H1 (cell line): ENCODE results near the gene FAM184B. TPM values are rescaled to one million over a fixed set of nuclear protein-coding genes. Genes with fewer than 3 reads are reported as not detected.

Experiments used
- CTCF ChIA-PET: fragments of 300-600 bp; sonication (Branson Sonifier 250); formaldehyde crosslinking; loops from one replicate; lab custom pipeline; 2021; ENCODE audit not compliant: partially characterized antibody; lab: Charles Lee
- POLR2A ChIA-PET: fragments of 300-600 bp; sonication (Branson Sonifier 250); formaldehyde crosslinking; loops from one replicate; lab custom pipeline; 2021; ENCODE audit warnings: inconsistent platforms; ENCODE audit not compliant: partially characterized antibody; lab: Charles Lee
- DNase-seq, 2 experiments: peaks; one replicate each; pipeline versions ENCODE4 v3.0.0 to v3.0.0-alpha.2; 2010 to 2022; ENCODE audit warnings: low spot score in 2 of 2, low read depth in 1 of 2, mixed read lengths in 1 of 2
- FAIRE-seq: peaks from 2 replicates; lab custom pipeline; 2011; peaks lifted over from hg19 to GRCh38; lab: Jason Lieb, UNC
- H2AFZ ChIP-seq: 2 replicates; pipeline ENCODE4 v1.8.1; 2012; ENCODE audit warnings: low read length, inconsistent platforms
- H2AK5ac ChIP-seq: 2 replicates; pipeline ENCODE4 v1.6.1; 2013; ENCODE audit warnings: low read depth, low read length
- H2BK120ac ChIP-seq: replicated peaks from 2 replicates; pipeline ENCODE3; 2013; ENCODE audit warnings: low read depth, low read length, inconsistent platforms
- H2BK12ac ChIP-seq: 2 replicates; pipeline ENCODE4 v1.6.1; 2013; ENCODE audit warnings: low read depth, low read length
- H2BK15ac ChIP-seq: 2 replicates; pipeline ENCODE4 v1.6.1; 2013; ENCODE audit warnings: low read length
- H2BK20ac ChIP-seq: 2 replicates; pipeline ENCODE4 v1.6.1; 2013; ENCODE audit warnings: low read length
- H2BK5ac ChIP-seq: 2 replicates; pipeline ENCODE4 v1.6.1; 2013; ENCODE audit warnings: low read depth, low read length
- H3K14ac ChIP-seq: 2 replicates; pipeline ENCODE4 v1.6.1; 2013; ENCODE audit warnings: inconsistent platforms; ENCODE audit not compliant: insufficient read length
- H3K18ac ChIP-seq: 2 replicates; pipeline ENCODE4 v1.6.1; 2013; ENCODE audit warnings: low read length; ENCODE audit errors: extremely low read depth
- H3K23ac ChIP-seq: 2 replicates; pipeline ENCODE4 v1.6.1; 2013; ENCODE audit warnings: inconsistent platforms; ENCODE audit not compliant: insufficient read length
- H3K23me2 ChIP-seq: 2 replicates; pipeline ENCODE4 v1.6.1; 2013; ENCODE audit warnings: low read depth, low read length
- H3K27ac ChIP-seq: 2 replicates; pipeline ENCODE4 v1.6.1; 2011; ENCODE audit warnings: low read depth, low read length, inconsistent platforms
- H3K27me3 ChIP-seq, 4 experiments: replicated peaks in 1 of 4; 1 replicate in 1 of 4; 2 replicates in 3 of 4; pipeline versions ENCODE4 v1.6.1 to v1.8.1; 2011 to 2013; ENCODE audit warnings: low read length in 3 of 4, mild to moderate bottlenecking in 3 of 4, inconsistent platforms in 2 of 4, mixed read lengths in 2 of 4, moderate library complexity in 1 of 4; ENCODE audit not compliant: control insufficient read depth in 3 of 4, insufficient read depth in 3 of 4; ENCODE audit errors: extremely low read depth in 1 of 4
- H3K36me3 ChIP-seq, 4 experiments: 2 replicates each; pipeline versions ENCODE4 v1.6.1 to v1.8.1; 2011 to 2013; ENCODE audit warnings: mild to moderate bottlenecking in 4 of 4, low read length in 3 of 4, moderate library complexity in 2 of 4, control low read depth in 1 of 4, inconsistent platforms in 1 of 4; ENCODE audit not compliant: insufficient read depth in 4 of 4, control insufficient read depth in 2 of 4
- H3K4ac ChIP-seq: replicated peaks from 2 replicates; pipeline ENCODE3; 2013; ENCODE audit warnings: low read length, low read depth, mixed read lengths, inconsistent platforms; ENCODE audit not compliant: insufficient read length
- H3K4me1 ChIP-seq, 4 experiments: replicated peaks in 1 of 4; 1 replicate in 1 of 4; 2 replicates in 3 of 4; pipeline versions ENCODE4 v1.6.1 to v1.8.1; 2011 to 2013; ENCODE audit warnings: low read length in 3 of 4, inconsistent platforms in 2 of 4, mixed read lengths in 1 of 4; ENCODE audit not compliant: insufficient read depth in 4 of 4, control insufficient read depth in 3 of 4
- H3K4me2 ChIP-seq, 2 experiments: 2 replicates each; pipeline versions ENCODE4 v1.6.1 to v1.8.1; 2011 to 2013; ENCODE audit warnings: low read depth in 2 of 2, low read length in 2 of 2, control low read depth in 1 of 2, inconsistent platforms in 1 of 2, mild to moderate bottlenecking in 1 of 2; ENCODE audit not compliant: insufficient read depth in 1 of 2
- H3K4me3 ChIP-seq, 4 experiments: fragments of 200-600, 300-600 bp in 1 of 4; sonication (generic), shearing (Covaris generic), sonication (Bioruptor Twin) in 1 of 4; 2 replicates each; pipeline versions ENCODE4 v1.5.1 to v1.8.1; 2011 to 2016; ENCODE audit warnings: low read length in 4 of 4, low read depth in 3 of 4, control low read depth in 2 of 4, inconsistent platforms in 2 of 4, mild to moderate bottlenecking in 2 of 4, mixed read lengths in 1 of 4, moderate library complexity in 1 of 4; ENCODE audit not compliant: insufficient read depth in 2 of 4; ENCODE audit errors: extremely low read depth in 1 of 4
- H3K56ac ChIP-seq: replicated peaks from 2 replicates; pipeline ENCODE3; 2013; ENCODE audit warnings: low read depth, mild to moderate bottlenecking, mixed read lengths, low read length, inconsistent platforms; ENCODE audit not compliant: insufficient read length
- H3K79me1 ChIP-seq: 2 replicates; pipeline ENCODE4 v1.6.1; 2013; ENCODE audit warnings: low read depth, low read length, control low read depth
- H3K79me2 ChIP-seq, 2 experiments: 2 replicates each; pipeline versions ENCODE4 v1.6.1 to v1.8.1; 2012 to 2013; ENCODE audit warnings: low read length in 2 of 2, mild to moderate bottlenecking in 2 of 2, inconsistent platforms in 1 of 2; ENCODE audit not compliant: insufficient read depth in 2 of 2, control insufficient read depth in 1 of 2
- H3K9ac ChIP-seq, 4 experiments: replicated peaks in 1 of 4; 1 replicate in 1 of 4; 2 replicates in 3 of 4; pipeline versions ENCODE4 v1.6.1 to v1.8.1; 2011 to 2013; ENCODE audit warnings: low read depth in 3 of 4, low read length in 3 of 4, control low read depth in 2 of 4, mild to moderate bottlenecking in 2 of 4, moderate library complexity in 2 of 4, inconsistent platforms in 1 of 4; ENCODE audit errors: extremely low read depth in 1 of 4
- H3K9me3 ChIP-seq, 2 experiments: 2 replicates each; pipeline versions ENCODE4 v1.6.1 to v1.8.1; 2012 to 2013; ENCODE audit warnings: mild to moderate bottlenecking in 2 of 2, moderate library complexity in 2 of 2, control low read depth in 1 of 2, inconsistent platforms in 1 of 2, low read depth in 1 of 2, low read length in 1 of 2, mixed read lengths in 1 of 2; ENCODE audit not compliant: insufficient read depth in 2 of 2
- H4K20me1 ChIP-seq, 2 experiments: replicated peaks in 1 of 2; 2 replicates each; pipeline versions ENCODE3 to v1.8.1; 2011 to 2013; ENCODE audit warnings: inconsistent platforms in 2 of 2, low read length in 2 of 2, mild to moderate bottlenecking in 1 of 2; ENCODE audit not compliant: insufficient read depth in 2 of 2, control insufficient read depth in 1 of 2
- H4K5ac ChIP-seq: 2 replicates; pipeline ENCODE4 v1.6.1; 2013; ENCODE audit warnings: low read length, low read depth, mixed read lengths, inconsistent platforms; ENCODE audit not compliant: insufficient read length
- H4K8ac ChIP-seq: 2 replicates; pipeline ENCODE4 v1.8.0; 2013; ENCODE audit warnings: mild to moderate bottlenecking, moderate library complexity, low read length, inconsistent platforms; ENCODE audit not compliant: insufficient read depth; ENCODE audit errors: extremely low read depth
- H4K91ac ChIP-seq: replicated peaks from 2 replicates; pipeline ENCODE3; 2013; ENCODE audit warnings: low read length, mixed read lengths, inconsistent platforms; ENCODE audit not compliant: insufficient read length
- ASH2L ChIP-seq: fragments of 200-600, 300-600 bp; sonication (generic); IDR thresholded peaks from one replicate; pipeline ENCODE4 v1.7.1; 2017; ENCODE audit warnings: low read length
- CTCF ChIP-seq, 3 experiments: IDR thresholded peaks; 1 replicate in 2 of 3; 2 replicates in 1 of 3; pipeline versions ENCODE4 v1.5.1 to v1.6.1; 2011; ENCODE audit warnings: low read length in 3 of 3, mild to moderate bottlenecking in 3 of 3, inconsistent platforms in 2 of 3, low read depth in 1 of 3, moderate library complexity in 1 of 3; ENCODE audit not compliant: insufficient read depth in 1 of 3; ENCODE audit errors: control extremely low read depth in 1 of 3
- RAD21 ChIP-seq, 2 experiments: IDR thresholded peaks in 1 of 2; conservative IDR thresholded peaks in 1 of 2; 2 replicates each; pipeline ENCODE4 v1.6.1; 2011; ENCODE audit warnings: low read depth in 2 of 2, low read length in 2 of 2, improper control_type of control experiment in 1 of 2, inconsistent platforms in 1 of 2, mild to moderate bottlenecking in 1 of 2, moderate library complexity in 1 of 2
- WGBS, 2 experiments: shearing (Covaris generic) in 1 of 2; methylation state at CpG; one replicate each; pipeline versions ENCODE4 v1.1.6 to v1.1.7; 2013 to 2015; ENCODE audit warnings: low lambda C conversion rate in 2 of 2, mixed read lengths in 2 of 2, inconsistent platforms in 1 of 2, low coverage in 1 of 2, missing lambda C conversion rate in 1 of 2; ENCODE audit not compliant: insufficient replicate concordance in 2 of 2, insufficient coverage in 1 of 2, insufficient read length in 1 of 2; ENCODE audit errors: extremely low coverage in 1 of 2, missing lambda C conversion rate in 1 of 2; 5-methylcytosine and 5-hydroxymethylcytosine counted together
- polyA plus RNA-seq, 7 experiments: library from polyadenylated mRNA; depleted of rRNA in 3 of 7; stranded (reverse) in 5 of 7; unstranded in 2 of 7; fragments of >200 nt in 5 of 7; fragments of 200-250 nt in 2 of 7; gene quantifications; 1 replicate in 5 of 7; 2 replicates in 1 of 7; 4 replicates in 1 of 7; pipeline versions ENCODE4 v1.2.1 to v1.2.3, GENCODE V29; 2011 to 2013; ENCODE audit warnings: missing spikeins in 2 of 7, mixed read lengths in 2 of 7
- total RNA-seq: library from RNA; stranded (reverse); fragmentation: NEBNext Ultra II Directional; extraction: Animal tissue kit (Norgen Biotek cat#: 25700); gene quantifications from 2 replicates; pipeline ENCODE4 v1.2.1, GENCODE V29; 2021

The FAM184B gene
- total and polyA plus RNA-seq, 2 of the 8 experiments (the other 6 are each of a cell fraction or from before 2014, with no cell fraction given) = 0.05 to 0.39 TPM

- Histone ChIP-seq H3K23ac (no peak overlapping the region), H4K8ac (no peak overlapping the region), H3K36me3 (peaks cover 5 to 32% (median 22%) of the 10 kb centered on the region in 4 experiments), H3K18ac (no peak overlapping the region), H3K79me1 (no peaks in the 10 kb centered on the region), H3K23me2 (no peaks in the 10 kb centered on the region), H3K4me2 (no peak overlapping the region), H2AFZ (no peak overlapping the region), H2AK5ac (no peak overlapping the region), H2BK20ac (no peak overlapping the region), H2BK5ac (no peak overlapping the region), H3K9me3 (no peaks in the 10 kb centered on the region), H4K91ac (no peak overlapping the region), H2BK12ac (no peak overlapping the region), H3K56ac (no peak overlapping the region), H3K9ac (no peak overlapping the region), H3K79me2 (no peaks in the 10 kb centered on the region), H3K27ac (no peak overlapping the region), H2BK15ac (no peak overlapping the region), H3K4me1 (no peaks in the 10 kb centered on the region), H3K14ac (no peak overlapping the region), H3K4me3 (no peak overlapping the region), H4K20me1 (peaks cover 0 to 1% of the 10 kb centered on the region in 2 experiments), H3K27me3 (no peaks in the 10 kb centered on the region), H3K4ac (no peak overlapping the region), H2BK120ac (no peak overlapping the region), H4K5ac (no peak overlapping the region)
- 85% methylated on average over 7 of the region's 7 CpGs; no CpG with 5 or more reads in 1 of the 2 experiments for WGBS, 2 experiments
- FAIRE-seq (no peak), DNase-seq (no peak)
- TF ChIP-seq CTCF (IDR thresholded peaks at IDR 0.05; ENCODE audit: control extremely low read depth in 1 of 3, insufficient read depth in 1 of 3, low read depth in 1 of 3, low read length in 3 of 3) = peak in 2 of 3 experiments; percentile 26 to 43; a peak in 2 of 4 replicates
- no peak for TF ChIP-seq ASH2L
- TF ChIP-seq RAD21 (IDR thresholded peaks at IDR 0.05 in 1 of 2, conservative IDR thresholded peaks at IDR 0.05 in 1 of 2; ENCODE audit: low read depth in 2 of 2, low read length in 2 of 2) = peak; percentile 33 to 56; a peak in 3 of 4 replicates
- POLR2A ChIA-PET = interaction anchor here (1.0 to 1.4 kb wide), 3 partner anchors 13 to 29 kb away, joined by 3 to 5 read pairs (median 3); no protein-coding TSS in a partner anchor
- CTCF ChIA-PET = interaction anchor here (0.8 to 1.6 kb wide), 10 partner anchors 9 to 84 kb away, joined by 3 to 5 read pairs (median 3); no protein-coding TSS in a partner anchor
Observed at GRCh38 chr4:17597517-17597916, 183.9 kb downstream of the FAM184B start.
